Ecto neural progenitor cell (in vitro differentiated cells): ENCODE data around the gene IRX5.
A peak's percentile ranks its signal among the peaks of the same experiment; 100 is the strongest.

Experiments
- DNase-seq: peaks from one replicate; pipeline ENCODE4 v3.0.0-alpha.2; 2018; ENCODE audit warnings: low spot score

The IRX5 gene

DNA sequence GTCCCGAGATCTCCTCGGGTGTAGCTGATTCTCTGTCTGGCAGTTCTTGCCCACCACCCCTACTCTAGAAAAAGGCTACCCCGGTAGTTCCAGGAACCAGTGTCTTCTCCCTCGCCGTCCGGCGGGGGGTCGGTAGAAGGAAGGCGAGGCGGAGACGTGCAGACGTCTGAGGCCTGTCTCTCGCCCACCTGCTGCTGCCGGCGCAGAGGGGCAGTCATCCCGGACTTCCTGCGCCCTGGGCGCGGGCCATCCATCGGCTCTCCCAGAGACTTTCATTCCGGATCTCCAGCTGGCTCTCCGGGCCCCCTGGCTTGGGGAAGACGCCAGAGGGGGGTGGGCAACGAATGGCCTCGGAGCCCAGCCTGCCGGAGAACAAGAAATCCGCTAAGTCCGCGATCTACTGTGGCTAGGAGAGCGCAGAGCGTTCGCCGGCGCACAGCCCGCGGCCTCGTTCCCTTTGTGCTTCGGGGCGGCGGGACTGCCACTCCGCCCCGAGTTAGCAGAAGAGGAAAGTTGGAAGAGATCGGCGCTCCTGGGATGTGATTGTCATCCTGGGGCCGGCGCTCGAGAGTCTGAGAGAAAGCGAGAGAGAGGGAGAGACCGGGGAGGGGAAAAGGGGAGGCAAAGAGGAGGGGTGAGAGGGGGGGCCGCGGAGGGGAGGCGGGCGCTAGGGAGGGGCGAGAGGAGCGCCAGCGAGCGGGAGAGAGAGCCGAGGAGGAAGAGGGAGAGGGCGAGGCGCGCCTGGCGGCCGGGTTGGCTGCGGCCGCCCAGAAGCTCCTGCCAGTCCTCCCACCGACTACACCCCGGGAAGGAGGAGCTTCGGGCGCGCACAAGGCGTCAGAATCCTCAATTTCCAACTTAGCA, at the start of gene IRX5:
Gene IRX5, plus strand, starts transcription at position 861 of the 864 bp plus-strand sequence. CDS start 334 bp downstream, outside the sequence.
- peak; percentile 94 for DNase-seq

DNA sequence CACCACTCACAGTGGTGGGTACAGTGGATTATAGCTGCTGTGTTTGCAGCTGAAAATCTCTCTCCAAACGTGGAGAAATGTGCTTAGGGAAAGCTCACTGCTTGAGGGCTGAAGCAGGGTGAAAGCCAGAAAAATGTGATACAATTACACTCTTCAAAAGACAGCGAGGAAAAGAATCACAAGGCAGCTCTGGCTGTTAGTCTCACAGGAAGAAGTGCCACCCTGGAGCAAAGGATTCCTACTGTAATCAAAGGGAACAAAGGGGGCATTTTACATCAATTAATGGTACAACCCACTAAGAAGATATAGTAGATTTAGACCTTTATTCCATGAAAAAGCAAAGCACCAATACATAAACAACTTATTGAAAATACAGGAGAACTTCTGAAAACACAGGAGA, 48.1 kb upstream of the IRX5 start:
- DNase-seq, result no peak

DNA sequence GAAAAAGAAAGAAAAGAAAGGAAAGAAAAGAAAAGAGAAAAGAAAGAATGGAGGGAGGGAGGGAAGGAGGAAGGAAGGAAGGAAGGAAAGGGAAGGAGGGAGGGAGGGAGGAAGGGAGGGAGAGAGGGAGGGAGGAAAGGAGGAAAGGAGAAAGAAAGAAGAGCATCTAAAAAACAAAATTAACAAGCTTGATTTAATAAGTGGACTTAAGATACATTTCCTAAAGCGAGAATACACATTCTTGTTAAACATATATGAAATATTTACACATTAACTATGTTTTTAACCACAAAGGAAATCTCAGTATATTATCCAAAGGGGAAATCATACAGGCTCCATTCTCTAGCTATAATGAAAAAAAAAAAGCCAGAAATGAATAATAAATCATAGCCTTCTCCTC, 47.3 kb upstream of the IRX5 start:
- DNase-seq, result no peak

DNA sequence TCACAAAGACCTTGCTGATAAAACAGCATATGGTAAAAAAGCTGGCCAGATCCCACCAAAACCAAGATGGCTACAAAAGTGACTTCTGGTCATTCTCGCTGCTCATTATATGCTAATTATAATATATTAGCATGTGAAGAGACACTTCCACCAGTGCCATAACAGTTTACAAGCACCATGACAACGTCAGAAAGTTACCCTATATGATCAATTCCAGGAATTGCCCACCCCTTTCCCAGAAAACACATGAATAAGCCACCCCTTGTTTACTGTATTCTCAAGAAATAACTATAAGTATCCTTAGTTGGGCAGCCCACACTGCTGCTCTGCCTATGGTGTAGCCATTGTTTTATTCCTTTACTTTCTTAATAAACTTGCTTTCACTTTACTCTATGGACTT, 44.6 kb upstream of the IRX5 start:
- no peak for DNase-seq

DNA sequence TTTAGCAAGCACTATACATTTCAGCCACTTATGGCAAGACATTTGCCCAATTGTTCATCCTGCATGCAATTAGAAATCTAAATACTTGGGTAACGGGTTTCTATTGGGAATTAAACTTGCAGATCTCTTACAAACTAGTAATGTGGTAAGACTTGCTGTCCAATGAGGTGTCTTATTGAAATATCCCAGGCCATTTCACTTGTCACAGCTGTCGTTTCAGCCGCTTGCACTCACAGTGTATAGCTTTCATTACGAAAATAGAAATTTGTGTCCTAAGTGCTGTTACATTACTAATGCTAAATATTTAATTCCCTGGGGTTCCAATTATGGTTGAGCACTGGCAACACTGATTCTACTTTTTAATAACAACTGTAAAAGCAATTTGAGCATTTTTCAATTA, 40.3 kb upstream of the IRX5 start:
- DNase-seq, result no peak

DNA sequence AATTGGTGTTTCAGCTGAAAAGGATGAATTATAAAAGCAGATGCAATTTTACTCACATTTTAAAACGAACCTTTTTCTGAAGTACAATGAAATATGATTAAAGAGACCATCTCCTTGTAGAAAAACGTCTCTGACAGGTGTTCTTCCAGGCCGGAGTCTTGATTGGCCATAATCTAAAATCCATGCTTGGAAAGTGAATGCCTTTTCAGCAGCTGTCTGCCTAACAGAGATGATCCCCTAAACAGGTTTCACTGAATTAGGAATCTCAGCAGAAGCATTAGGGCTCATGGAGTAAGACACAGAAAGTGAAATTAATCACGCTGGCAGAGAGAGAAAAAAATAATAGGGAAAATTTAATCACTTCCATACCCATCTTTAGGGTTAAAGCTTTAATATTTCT, 39.3 kb upstream of the IRX5 start:
- DNase-seq, result no peak

DNA sequence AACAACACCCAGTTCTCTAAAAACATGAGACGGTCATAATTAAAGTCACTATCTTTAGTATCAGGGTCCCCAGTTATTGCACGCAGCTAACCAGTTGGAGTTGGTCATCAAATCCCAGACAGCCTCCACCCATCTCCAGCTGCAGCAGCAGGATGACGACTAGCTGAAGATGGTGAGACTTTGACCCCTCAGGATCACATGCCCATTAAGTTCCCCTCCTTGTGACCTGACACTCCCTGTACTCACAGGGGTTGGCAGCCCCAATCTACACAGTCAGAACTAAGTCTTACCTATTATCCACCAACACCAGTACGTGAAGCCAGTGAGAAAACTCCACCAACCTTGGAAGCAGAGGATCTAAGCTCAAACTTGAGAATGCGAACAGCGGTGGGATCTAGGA, 37.7 kb upstream of the IRX5 start:
- no peak for DNase-seq

DNA sequence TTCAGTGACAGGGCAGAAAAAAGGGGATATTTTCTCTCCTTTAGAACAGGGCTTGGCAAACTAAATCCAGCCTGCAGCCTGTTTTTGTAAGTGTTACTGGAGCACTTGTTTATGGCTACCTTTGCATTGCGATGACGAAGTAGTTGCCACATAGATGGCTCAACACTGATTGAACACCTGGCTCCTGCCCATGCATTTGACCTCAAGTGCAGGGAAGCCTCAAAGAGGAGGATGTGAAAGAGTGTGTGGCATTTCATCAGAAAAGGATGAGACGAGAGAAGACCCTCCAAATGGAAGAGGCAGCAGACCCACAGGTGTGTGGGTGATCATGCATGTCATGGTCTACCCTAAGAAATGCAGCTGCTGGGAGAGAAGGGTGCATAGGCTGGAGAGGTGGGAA, 32.7 kb upstream of the IRX5 start:
- no peak for DNase-seq

DNA sequence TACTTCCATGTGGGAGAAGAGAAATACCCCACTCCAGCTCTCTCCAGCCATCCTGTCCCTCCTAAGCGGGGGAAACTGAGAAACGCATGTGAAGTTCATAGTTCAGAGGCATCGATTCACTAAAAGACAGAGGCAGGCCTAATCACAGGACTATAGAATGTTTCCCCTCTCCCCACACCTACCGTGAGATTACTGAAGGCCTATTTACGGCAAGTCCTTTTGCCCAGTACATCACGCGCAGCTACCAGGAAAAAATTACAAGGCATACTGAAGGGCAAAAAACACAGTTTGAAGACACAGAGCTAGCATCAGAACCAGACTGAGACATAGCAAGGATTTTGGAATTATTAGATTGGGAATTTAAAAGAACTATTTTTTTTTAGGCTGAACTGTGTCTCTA, 29.1 kb upstream of the IRX5 start:
- no peak for DNase-seq

DNA sequence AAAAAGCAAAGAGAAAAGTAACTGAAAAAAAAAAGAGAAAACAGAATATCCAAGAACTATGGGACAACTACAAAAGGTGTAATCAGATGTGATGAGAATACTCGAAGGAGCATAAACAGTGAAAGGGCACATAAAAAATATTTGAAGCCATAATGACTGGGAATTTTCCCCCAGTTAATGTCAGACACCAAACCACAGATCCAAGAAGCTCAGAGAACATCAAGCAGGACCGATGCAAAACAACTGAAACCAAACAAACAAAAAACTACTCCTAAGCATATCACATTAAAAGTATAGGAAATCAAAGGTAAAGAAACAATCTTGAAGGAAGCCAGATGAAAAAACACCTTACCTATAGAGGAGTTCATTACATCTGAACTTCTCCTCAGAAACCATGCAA, 27.6 kb upstream of the IRX5 start:
- DNase-seq, result no peak

DNA sequence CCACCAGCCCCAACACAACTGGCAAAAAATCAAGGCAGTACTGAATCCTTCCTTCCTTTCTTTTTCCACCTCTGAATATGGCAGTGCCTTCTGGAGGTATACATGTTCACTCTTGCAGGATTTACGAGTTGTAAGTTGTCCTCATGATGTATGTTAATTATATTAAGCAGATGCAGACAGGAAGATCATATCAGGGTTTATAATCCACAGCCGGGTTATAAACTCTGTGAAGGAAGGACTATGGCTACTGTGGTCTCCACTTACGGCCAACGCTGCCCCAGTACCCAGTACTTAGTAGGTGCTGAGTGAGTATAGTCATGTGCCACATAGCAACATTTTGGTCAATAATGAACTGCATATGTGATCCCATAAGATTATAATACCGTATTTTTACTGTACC, 19.6 kb upstream of the IRX5 start:
- no peak for DNase-seq

DNA sequence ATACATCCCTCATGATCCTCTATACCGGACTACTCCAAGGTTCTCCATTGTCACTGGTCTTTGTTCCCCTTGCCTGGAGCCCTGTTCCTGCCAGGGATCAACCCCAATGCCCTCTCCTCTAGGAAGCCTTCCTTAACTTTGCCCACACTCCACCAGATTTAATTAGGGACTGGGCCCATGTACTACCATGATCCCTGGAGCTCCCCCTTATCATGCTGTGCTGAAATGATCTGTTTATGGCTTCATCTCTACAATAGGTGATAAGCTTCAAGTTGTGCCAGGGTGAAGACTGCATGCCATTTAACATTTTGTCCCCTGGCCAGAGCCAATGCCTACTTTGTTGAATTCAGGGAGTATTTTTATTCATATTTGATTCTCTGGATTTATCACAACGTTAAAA, 17.9 kb upstream of the IRX5 start:
- DNase-seq, result no peak

DNA sequence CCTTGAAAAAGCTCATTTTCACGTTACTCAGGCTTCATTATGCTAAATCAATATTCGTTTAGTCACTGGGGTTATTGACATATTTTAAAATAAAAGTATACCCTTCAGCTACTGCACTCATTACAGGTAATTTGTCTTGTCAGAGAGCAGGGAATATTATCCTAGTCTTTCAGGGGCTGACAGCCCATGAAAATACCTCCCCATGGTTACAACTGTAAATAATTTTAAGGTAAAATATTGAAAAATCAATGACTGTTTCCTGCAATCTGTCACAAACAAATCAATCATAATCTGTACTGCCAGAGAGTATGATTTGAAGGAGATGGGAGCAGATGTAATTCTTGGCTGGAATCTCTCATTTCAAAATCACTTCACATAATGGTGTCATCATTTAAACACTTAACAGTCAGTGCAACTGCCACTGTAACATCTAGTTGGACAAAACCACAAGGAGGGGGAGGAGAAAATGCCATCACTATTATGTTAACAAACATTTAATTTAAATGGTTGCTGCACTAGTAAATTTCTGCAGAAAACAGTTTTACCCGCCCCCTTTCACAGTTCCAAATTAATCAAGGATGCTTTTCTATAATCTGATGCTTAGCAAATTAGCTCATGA, 9.3 kb upstream of the IRX5 start:
- DNase-seq, result no peak

DNA sequence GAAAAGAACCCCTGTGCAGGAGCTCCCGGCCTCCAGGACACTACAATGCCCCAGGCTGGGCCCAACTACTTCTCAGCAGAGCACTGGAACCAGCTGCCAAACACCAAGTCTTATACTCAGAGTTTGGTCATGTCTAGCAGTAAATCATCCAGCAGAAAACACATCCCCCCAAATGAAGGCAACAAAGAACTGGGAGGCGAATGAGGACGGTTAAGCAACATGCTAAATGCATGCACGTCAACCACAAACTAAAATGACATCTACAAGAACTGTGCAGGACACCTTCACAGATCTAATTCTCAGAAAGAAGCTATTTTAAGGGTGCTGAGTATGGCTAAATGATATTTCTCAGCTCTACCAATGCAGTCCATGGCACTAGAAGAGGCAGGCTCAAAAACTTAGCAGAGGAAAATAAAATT, 7.6 kb upstream of the IRX5 start:
- DNase-seq, result no peak

DNA sequence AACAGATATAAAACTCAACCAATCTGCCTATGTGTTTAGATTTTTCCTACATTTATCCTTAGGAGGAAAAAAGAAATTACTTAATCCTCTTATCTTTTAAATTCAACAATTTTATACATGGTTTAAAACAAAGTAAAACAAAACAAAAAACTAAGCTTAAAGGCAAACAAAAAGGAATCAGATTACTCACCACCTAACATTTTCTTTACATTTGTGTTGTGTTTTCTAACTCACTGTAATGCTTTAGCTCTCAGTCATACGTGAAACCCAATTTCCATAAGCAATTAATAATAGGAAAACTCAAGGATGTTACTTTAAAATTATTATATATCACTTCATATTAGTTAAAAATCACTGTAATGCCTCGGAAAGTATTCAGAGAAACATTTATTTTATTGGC, 6.7 kb upstream of the IRX5 start:
- no peak for DNase-seq

DNA sequence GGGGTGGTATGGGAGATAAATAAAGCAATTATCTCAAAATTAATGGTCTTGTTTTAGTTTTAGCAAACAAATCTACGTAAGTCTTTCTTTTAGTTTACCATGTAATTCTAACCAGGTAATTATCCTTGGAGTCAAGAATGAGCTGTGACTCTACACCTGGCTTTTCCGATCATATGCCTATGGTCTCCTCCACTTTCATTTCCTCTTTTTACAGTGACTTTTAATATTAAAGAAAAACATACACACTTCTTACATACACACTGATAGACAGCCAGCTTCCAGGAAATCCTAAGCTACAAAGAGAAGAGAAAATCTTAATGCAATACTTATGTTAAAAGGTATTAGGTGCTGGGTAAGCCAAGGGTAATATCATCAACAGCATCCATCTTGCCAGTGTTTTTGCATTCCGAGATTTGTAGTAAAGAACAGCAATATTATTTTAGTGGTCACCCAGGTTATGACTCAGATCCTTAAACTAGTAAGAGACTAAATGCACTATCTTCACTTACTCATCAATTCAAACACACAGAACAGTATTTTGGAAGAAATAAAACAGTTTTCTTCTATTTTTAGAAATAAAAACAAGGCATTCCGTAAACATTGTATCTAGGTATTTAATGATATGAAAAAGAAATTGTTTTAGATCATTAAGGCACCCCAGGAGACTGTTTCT, 4.4 kb upstream of the IRX5 start:
- no peak for DNase-seq

DNA sequence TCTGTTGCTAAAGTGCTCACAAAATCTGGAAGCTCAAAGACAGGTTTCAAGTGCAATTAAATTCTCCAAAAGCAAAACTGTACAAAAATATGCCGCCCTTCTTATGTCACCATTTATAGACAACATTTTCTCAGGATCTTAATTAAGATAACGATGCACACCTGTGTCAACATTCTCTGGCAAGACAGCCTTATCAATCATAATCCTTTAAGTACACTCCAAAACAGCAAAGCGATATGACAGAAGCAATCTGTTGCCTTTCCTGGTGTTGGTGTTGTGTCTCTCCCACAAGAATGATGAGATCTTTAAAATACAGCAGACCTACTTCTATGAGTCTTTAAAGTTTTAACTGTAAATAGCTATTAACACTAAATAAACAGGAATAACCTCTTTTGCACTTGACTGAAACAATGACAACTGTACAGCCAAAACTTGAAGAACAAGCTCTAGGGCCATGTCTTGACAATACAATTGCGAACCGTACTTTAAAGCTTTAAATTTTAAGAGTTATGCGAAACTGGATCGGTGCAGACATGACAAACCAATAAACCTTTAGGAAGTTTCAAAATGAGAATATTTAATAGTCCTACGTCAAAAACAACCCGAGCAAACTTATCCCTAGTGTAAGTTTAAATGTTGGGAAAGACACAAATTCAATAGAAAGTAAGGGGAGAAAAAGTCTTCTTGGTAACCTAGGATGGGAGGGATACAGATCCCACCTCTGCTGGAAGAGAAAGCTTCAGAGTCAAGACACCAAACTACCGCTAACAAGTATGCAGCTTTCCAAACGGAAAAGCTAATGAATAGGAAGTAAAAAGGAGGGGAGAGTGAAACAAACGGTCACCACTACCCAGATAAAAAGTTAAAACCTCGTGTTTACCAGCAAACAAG, 3.3 kb upstream of the IRX5 start:
- no peak for DNase-seq

DNA sequence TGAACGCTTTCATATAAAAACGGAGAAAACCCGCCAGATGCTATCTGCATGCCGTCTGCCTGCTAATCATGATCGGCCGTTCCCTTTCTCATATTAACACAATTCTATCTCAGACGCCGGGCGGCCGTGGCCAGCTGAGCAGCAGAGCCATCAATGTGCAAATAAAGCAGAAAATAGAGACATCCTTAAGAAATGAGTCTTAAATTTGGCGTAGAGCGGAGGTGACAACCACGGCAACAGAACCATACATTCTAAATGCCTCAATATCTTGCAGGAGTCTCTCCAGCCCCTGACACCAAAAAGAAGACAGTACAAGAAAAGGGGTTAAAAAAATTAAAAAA, 2.7 kb upstream of the IRX5 start:
- DNase-seq, result peak; percentile 58

DNA sequence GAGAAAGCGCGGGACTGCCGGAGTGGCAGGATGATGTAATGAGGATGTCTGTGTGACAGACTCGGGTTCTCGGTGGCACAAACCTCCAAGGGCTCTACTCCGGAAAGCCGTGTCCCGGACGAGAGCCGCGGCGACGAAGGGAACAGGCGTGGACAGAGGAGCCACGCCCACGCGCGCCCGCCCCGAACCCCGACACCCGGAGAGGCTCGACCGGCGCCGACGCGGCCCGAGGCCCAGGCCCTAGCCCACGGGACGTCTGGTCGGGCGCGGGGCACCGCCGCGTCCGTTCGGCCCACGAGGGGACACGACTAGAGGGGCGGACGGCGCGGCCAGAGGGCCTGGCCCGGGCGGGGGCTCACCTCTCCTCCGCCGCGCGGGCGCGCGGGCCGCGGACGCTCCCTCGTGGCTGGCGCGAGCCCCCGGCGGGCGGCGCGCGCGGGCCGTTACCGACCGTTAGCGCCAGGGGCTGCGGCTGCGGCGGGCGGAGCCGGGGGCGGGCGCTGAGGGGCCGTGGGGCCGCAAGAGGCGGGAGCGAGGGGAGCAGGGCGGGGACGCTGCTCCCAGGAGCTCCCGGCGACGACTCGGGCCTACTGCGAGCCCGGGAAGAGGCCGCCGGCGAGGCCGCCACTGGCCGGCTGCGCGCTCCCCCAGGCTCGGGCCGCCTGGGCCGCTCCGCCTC, 2.1 kb upstream of the IRX5 start:
- no peak for DNase-seq

DNA sequence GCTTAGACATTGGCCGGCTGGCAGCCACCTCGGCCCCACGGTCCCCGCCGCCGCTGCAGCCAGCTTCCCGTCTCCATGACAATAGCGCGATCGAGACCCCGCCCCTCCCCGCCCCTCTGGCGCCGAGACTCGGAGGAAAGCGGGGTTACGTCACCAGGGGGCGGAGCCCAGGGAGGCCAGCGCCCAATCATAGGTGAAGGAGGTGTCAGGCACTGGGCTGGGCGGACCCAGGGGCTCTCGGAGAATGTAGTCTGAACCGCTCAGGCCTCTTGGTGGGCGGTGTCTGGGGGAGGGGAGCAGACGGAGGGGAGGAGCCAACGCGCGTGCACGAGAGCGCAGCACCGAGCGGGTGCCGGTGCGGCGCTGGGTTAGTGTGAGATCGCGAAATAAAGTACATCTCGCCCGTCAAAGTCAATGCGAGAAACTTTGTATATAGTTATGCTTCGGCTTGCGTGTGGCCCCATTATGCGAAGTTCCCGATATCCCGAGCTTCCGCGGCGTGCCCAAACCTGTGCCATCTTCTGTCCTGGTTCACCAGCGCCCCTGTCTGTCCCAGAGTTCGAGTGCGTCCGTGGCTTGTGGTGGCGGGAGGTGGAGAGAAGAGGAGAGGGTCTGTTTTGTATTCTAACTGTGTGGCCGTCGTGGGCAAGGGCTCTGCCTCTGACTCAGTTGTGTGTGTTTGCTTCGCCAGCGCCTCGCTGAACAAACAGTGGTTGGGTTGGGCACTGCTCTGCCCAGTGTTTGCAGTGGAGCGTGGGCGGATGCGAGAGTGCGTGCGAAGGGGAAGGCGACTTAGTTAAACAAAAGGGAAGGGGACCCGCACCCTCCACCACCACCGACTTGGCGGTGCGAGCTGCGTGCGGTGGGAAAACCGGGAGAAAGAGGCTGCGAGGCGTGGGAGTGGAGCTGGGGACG, 1.3 kb upstream of the IRX5 start:
- peak; percentile 100 for DNase-seq

DNA sequence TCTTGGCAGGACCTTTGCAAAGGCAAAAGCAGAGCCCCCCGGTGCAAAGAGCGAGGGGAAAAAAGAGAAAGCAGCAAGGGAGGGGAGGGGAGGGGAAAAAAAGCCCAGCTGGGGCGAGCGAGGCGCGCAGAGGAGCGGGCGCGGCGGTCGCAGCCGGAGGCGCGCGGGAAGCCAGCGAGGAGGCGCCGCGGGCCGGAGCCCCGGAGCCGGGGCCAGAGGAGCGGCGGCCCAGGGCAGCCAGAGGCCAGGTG, 129 bp downstream of the IRX5 start:
- no peak for DNase-seq
